HepG2 (cell line): ENCODE measurements around the gene FDPS. TPM values are rescaled to one million over a fixed set of nuclear protein-coding genes. Genes with fewer than 3 reads are reported as not detected.

Experiments
- FLYWCH1 ChIP-seq: sonication (generic); formaldehyde crosslinking; IDR thresholded peaks from 2 replicates; pipeline ENCODE4 v1.8.1; 2023; ENCODE audit warnings: mild to moderate bottlenecking, missing genetic modification reagents
- HNF4G ChIP-seq, 2 experiments: sonication (generic) in 1 of 2; formaldehyde crosslinking in 1 of 2; IDR thresholded peaks; 2 replicates each; pipeline versions ENCODE4 v1.4.0 to v1.6.1; 2011 to 2020; ENCODE audit warnings: borderline replicate concordance in 2 of 2, low read depth in 2 of 2, mild to moderate bottlenecking in 2 of 2, low read length in 1 of 2, missing genetic modification reagents in 1 of 2, moderate library complexity in 1 of 2
- HNRNPH1 ChIP-seq: fragments of 200-400 bp; formaldehyde crosslinking; optimal IDR thresholded peaks from 2 replicates; pipeline ENCODE3; 2017; ENCODE audit warnings: mild to moderate bottlenecking, low read depth, low read length
- HOXA7 ChIP-seq: sonication (generic); formaldehyde crosslinking; IDR thresholded peaks from 2 replicates; pipeline ENCODE4 v1.8.1; 2022; ENCODE audit warnings: mild to moderate bottlenecking, missing genetic modification reagents, moderate library complexity
- PCBP2 ChIP-seq: fragments of 200-400 bp; formaldehyde crosslinking; optimal IDR thresholded peaks from 2 replicates; pipeline ENCODE3; 2018; ENCODE audit warnings: low read length, low read depth; ENCODE audit not compliant: poor library complexity, severe bottlenecking
- ZNF33B ChIP-seq: sonication (generic); formaldehyde crosslinking; IDR thresholded peaks from 2 replicates; pipeline ENCODE4 v1.5.1; 2020; ENCODE audit warnings: mild to moderate bottlenecking, missing genetic modification reagents
- ZNF441 ChIP-seq: sonication (generic); formaldehyde crosslinking; IDR thresholded peaks from 2 replicates; pipeline ENCODE4 v1.7.0; 2021; ENCODE audit warnings: missing genetic modification reagents, borderline replicate concordance
- ZNF484 ChIP-seq: sonication (generic); formaldehyde crosslinking; IDR thresholded peaks from 2 replicates; pipeline ENCODE4 v1.5.1; 2020; ENCODE audit warnings: mild to moderate bottlenecking, low read depth, missing genetic modification reagents, borderline replicate concordance
- ZNF777 ChIP-seq: sonication (generic); formaldehyde crosslinking; IDR thresholded peaks from 2 replicates; pipeline ENCODE4 v1.4.0; 2020; ENCODE audit warnings: missing genetic modification reagents
- ZSCAN9 ChIP-seq: IDR thresholded peaks from 2 replicates; pipeline ENCODE4 v1.6.1; 2016; ENCODE audit warnings: borderline replicate concordance
- polyA plus RNA-seq, 8 experiments: library from polyadenylated mRNA; depleted of rRNA in 3 of 8; stranded (reverse) in 7 of 8; unstranded in 1 of 8; fragments of >200 nt; fragmentation: Illumina TruSeq in 4 of 8; extraction: Trizol in 4 of 8; gene quantifications; 2 replicates each; pipeline versions ENCODE4 v1.2.1 to v1.2.3, GENCODE V29; 2011 to 2016; ENCODE audit warnings: low read depth in 4 of 8, missing spikeins in 1 of 8, mixed read lengths in 1 of 8; ENCODE audit not compliant: insufficient read depth in 1 of 8
- total RNA-seq, 5 experiments: library from RNA; depleted of rRNA; stranded (reverse); fragments of >200 nt; fragmentation: Illumina TruSeq; extraction: Trizol; gene quantifications; 2 replicates each; pipeline ENCODE4 v1.2.3, GENCODE V29; 2016; ENCODE audit warnings: low read depth in 1 of 5
- TF ChIP-seq, protein P1 (sequence below): sonication (generic); formaldehyde crosslinking; IDR thresholded peaks from 2 replicates; pipeline ENCODE4 v1.5.1; 2020; ENCODE audit warnings: mild to moderate bottlenecking, missing genetic modification reagents, borderline replicate concordance
- TF ChIP-seq, protein P2 (sequence below): sonication (generic); formaldehyde crosslinking; IDR thresholded peaks from 2 replicates; pipeline ENCODE4 v1.4.0; 2020; ENCODE audit warnings: missing genetic modification reagents
- TF ChIP-seq, protein P3 (sequence below): sonication (generic); formaldehyde crosslinking; IDR thresholded peaks from 2 replicates; pipeline ENCODE4 v1.4.0; 2020; ENCODE audit warnings: missing genetic modification reagents
- TF ChIP-seq, protein P4 (sequence below): sonication (generic); formaldehyde crosslinking; IDR thresholded peaks from 2 replicates; pipeline ENCODE4 v1.4.0; 2020; ENCODE audit warnings: low read depth, mild to moderate bottlenecking, missing genetic modification reagents
- TF ChIP-seq, protein P5 (sequence below): sonication (generic); formaldehyde crosslinking; IDR thresholded peaks from 2 replicates; pipeline ENCODE4 v1.4.0; 2020; ENCODE audit warnings: missing genetic modification reagents

Gene FDPS
- total and polyA plus RNA-seq, 2 of the 13 experiments (the other 11 are each of a cell fraction or from before 2014, with no cell fraction given) = 264 to 519 TPM

DNA sequence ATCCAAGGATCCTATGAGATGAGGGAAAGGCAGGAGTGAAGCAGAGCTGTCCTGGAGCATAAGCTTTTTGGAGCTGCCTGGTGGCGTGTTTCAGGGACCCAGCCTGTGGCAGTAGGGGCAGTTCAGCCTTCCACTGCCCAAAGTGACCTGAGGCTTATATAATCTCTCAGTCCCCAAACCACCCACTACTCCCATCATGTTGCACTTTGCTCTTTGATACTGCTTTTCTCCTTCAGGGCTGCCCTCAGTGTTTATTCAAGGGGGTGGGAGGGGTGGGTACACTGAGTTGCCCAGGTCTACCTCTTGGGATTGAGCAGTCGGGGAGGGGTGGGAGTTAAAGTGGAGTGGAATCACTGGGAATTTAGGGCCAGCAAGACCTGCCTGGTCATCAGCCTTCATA, 22.1 kb upstream of the FDPS start (continued):
- TF ChIP-seq, protein P1, sequence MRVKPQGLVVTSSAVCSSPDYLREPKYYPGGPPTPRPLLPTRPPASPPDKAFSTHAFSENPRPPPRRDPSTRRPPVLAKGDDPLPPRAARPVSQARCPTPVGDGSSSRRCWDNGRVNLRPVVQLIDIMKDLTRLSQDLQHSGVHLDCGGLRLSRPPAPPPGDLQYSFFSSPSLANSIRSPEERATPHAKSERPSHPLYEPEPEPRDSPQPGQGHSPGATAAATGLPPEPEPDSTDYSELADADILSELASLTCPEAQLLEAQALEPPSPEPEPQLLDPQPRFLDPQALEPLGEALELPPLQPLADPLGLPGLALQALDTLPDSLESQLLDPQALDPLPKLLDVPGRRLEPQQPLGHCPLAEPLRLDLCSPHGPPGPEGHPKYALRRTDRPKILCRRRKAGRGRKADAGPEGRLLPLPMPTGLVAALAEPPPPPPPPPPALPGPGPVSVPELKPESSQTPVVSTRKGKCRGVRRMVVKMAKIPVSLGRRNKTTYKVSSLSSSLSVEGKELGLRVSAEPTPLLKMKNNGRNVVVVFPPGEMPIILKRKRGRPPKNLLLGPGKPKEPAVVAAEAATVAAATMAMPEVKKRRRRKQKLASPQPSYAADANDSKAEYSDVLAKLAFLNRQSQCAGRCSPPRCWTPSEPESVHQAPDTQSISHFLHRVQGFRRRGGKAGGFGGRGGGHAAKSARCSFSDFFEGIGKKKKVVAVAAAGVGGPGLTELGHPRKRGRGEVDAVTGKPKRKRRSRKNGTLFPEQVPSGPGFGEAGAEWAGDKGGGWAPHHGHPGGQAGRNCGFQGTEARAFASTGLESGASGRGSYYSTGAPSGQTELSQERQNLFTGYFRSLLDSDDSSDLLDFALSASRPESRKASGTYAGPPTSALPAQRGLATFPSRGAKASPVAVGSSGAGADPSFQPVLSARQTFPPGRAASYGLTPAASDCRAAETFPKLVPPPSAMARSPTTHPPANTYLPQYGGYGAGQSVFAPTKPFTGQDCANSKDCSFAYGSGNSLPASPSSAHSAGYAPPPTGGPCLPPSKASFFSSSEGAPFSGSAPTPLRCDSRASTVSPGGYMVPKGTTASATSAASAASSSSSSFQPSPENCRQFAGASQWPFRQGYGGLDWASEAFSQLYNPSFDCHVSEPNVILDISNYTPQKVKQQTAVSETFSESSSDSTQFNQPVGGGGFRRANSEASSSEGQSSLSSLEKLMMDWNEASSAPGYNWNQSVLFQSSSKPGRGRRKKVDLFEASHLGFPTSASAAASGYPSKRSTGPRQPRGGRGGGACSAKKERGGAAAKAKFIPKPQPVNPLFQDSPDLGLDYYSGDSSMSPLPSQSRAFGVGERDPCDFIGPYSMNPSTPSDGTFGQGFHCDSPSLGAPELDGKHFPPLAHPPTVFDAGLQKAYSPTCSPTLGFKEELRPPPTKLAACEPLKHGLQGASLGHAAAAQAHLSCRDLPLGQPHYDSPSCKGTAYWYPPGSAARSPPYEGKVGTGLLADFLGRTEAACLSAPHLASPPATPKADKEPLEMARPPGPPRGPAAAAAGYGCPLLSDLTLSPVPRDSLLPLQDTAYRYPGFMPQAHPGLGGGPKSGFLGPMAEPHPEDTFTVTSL = no peak
- no peak for TF ChIP-seq ZNF777 (CRISPR knock-in tag)
- no peak for TF ChIP-seq ZNF441
- TF ChIP-seq, protein P2, sequence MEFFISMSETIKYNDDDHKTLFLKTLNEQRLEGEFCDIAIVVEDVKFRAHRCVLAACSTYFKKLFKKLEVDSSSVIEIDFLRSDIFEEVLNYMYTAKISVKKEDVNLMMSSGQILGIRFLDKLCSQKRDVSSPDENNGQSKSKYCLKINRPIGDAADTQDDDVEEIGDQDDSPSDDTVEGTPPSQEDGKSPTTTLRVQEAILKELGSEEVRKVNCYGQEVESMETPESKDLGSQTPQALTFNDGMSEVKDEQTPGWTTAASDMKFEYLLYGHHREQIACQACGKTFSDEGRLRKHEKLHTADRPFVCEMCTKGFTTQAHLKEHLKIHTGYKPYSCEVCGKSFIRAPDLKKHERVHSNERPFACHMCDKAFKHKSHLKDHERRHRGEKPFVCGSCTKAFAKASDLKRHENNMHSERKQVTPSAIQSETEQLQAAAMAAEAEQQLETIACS = no peak
- TF ChIP-seq HNF4G (IDR thresholded peaks at IDR 0.05; ENCODE audit: borderline replicate concordance, low read depth, low read length) = peak; percentile 79
- no peak for TF ChIP-seq HNF4G (CRISPR knock-in tag; IDR thresholded peaks at IDR 0.05; ENCODE audit: borderline replicate concordance, low read depth)
- TF ChIP-seq ZNF33B (CRISPR knock-in tag) = no peak
- TF ChIP-seq FLYWCH1 (CRISPR knock-in tag) = no peak
- TF ChIP-seq, protein P3, sequence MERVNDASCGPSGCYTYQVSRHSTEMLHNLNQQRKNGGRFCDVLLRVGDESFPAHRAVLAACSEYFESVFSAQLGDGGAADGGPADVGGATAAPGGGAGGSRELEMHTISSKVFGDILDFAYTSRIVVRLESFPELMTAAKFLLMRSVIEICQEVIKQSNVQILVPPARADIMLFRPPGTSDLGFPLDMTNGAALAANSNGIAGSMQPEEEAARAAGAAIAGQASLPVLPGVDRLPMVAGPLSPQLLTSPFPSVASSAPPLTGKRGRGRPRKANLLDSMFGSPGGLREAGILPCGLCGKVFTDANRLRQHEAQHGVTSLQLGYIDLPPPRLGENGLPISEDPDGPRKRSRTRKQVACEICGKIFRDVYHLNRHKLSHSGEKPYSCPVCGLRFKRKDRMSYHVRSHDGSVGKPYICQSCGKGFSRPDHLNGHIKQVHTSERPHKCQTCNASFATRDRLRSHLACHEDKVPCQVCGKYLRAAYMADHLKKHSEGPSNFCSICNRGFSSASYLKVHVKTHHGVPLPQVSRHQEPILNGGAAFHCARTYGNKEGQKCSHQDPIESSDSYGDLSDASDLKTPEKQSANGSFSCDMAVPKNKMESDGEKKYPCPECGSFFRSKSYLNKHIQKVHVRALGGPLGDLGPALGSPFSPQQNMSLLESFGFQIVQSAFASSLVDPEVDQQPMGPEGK (CRISPR knock-in tag) = peak; percentile 94
- TF ChIP-seq PCBP2 = no peak
- no peak for TF ChIP-seq HOXA7 (CRISPR knock-in tag)
- TF ChIP-seq ZSCAN9 = no peak
- TF ChIP-seq, protein P4, sequence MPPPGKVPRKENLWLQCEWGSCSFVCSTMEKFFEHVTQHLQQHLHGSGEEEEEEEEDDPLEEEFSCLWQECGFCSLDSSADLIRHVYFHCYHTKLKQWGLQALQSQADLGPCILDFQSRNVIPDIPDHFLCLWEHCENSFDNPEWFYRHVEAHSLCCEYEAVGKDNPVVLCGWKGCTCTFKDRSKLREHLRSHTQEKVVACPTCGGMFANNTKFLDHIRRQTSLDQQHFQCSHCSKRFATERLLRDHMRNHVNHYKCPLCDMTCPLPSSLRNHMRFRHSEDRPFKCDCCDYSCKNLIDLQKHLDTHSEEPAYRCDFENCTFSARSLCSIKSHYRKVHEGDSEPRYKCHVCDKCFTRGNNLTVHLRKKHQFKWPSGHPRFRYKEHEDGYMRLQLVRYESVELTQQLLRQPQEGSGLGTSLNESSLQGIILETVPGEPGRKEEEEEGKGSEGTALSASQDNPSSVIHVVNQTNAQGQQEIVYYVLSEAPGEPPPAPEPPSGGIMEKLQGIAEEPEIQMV (CRISPR knock-in tag) = no peak
- no peak for TF ChIP-seq ZNF484 (CRISPR knock-in tag)
- TF ChIP-seq, protein P5, sequence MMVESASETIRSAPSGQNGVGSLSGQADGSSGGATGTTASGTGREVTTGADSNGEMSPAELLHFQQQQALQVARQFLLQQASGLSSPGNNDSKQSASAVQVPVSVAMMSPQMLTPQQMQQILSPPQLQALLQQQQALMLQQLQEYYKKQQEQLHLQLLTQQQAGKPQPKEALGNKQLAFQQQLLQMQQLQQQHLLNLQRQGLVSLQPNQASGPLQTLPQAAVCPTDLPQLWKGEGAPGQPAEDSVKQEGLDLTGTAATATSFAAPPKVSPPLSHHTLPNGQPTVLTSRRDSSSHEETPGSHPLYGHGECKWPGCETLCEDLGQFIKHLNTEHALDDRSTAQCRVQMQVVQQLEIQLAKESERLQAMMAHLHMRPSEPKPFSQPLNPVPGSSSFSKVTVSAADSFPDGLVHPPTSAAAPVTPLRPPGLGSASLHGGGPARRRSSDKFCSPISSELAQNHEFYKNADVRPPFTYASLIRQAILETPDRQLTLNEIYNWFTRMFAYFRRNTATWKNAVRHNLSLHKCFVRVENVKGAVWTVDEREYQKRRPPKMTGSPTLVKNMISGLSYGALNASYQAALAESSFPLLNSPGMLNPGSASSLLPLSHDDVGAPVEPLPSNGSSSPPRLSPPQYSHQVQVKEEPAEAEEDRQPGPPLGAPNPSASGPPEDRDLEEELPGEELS (CRISPR knock-in tag) = no peak
- TF ChIP-seq HNRNPH1 = no peak
